HG03342 (cell line): ENCODE data around the gene CHEK2.
"Not testable (repeated sequence)": the region's sequence is repeated elsewhere in the genome, so short reads cannot be mapped to it uniquely, and the experiment has no call there.

ENCODE experiments used
- ATAC-seq: cut with Tn5 transposase; IDR thresholded peaks from one replicate; pipeline ENCODE4 v1.9.1; 2021; ENCODE audit warnings: mild to moderate bottlenecking, moderate library complexity; ENCODE audit not compliant: unreplicated experiment

CHEK2 gene

GRCh38 chr22:28693041-28693760, 48.4 kb downstream of the CHEK2 start:
- not testable (repeated sequence) for ATAC-seq

- not testable (repeated sequence) for ATAC-seq
Observed at GRCh38 chr22:28689796-28690195, 51.8 kb downstream of the CHEK2 start.

GRCh38 chr22:28682966-28683365, 58.7 kb downstream of the CHEK2 start:
- ATAC-seq, result not testable (repeated sequence)

GRCh38 chr22:28680813-28681490, 60.7 kb downstream of the CHEK2 start:
- not testable (repeated sequence) for ATAC-seq

GRCh38 chr22:28679611-28680287, 61.9 kb downstream of the CHEK2 start, which contains the start of gene TTC28:
Gene TTC28 (minus strand): TSS chr22:28679840. CDS start chr22:28679723, 117 bp downstream.
- ATAC-seq, result not testable (repeated sequence)

- not testable (repeated sequence) for ATAC-seq
Observed at GRCh38 chr22:28678778-28679610, 62.6 kb downstream of the CHEK2 start.

GRCh38 chr22:28678170-28678569, 63.5 kb downstream of the CHEK2 start:
- ATAC-seq, result not testable (repeated sequence)

- no peak for ATAC-seq
Observed at GRCh38 chr22:28674121-28674563, 67.5 kb downstream of the CHEK2 start.

- ATAC-seq, result no peak
Observed at GRCh38 chr22:28670756-28671155, 70.9 kb downstream of the CHEK2 start.

GRCh38 chr22:28670161-28670560, 71.5 kb downstream of the CHEK2 start:
- no peak for ATAC-seq

GRCh38 chr22:28669387-28669786, 72.2 kb downstream of the CHEK2 start:
- ATAC-seq, result no peak

- not testable (repeated sequence) for ATAC-seq
Observed at GRCh38 chr22:28663569-28663942, 78.1 kb downstream of the CHEK2 start.

GRCh38 chr22:28658448-28658847, 83.2 kb downstream of the CHEK2 start:
- no peak for ATAC-seq

- no peak for ATAC-seq
Observed at GRCh38 chr22:28656181-28656580, 85.4 kb downstream of the CHEK2 start.

GRCh38 chr22:28650463-28650862, 91.2 kb downstream of the CHEK2 start:
- ATAC-seq, result no peak

- ATAC-seq, result no peak
Observed at GRCh38 chr22:28648792-28649191, 92.8 kb downstream of the CHEK2 start.

GRCh38 chr22:28647216-28647615, 94.4 kb downstream of the CHEK2 start:
- no peak for ATAC-seq

- ATAC-seq, result no peak
Observed at GRCh38 chr22:28639321-28639720, 102.3 kb downstream of the CHEK2 start.
